ENCODE measurements around the gene COPG2.
"Not testable (repeated sequence)": the region's sequence is repeated elsewhere in the genome, so short reads cannot be mapped to it uniquely, and the experiment has no call there.

The COPG2 gene

GRCh38 chr7:130553398-130554029, 115.0 kb downstream of the COPG2 start:
- DNase-seq: no peak

GRCh38 chr7:130544356-130544755, 124.2 kb downstream of the COPG2 start:
- DNase-seq: no peak

GRCh38 chr7:130543487-130544010, 125.0 kb downstream of the COPG2 start:
- DNase-seq: no peak

GRCh38 chr7:130542297-130542696, 126.3 kb downstream of the COPG2 start:
- DNase-seq: not testable (repeated sequence)

GRCh38 chr7:130541287-130541686, 127.3 kb downstream of the COPG2 start:
- not testable (repeated sequence) for DNase-seq

GRCh38 chr7:130537894-130538293, 130.7 kb downstream of the COPG2 start:
- not testable (repeated sequence) for DNase-seq

- DNase-seq: no peak
These were observed 139.1 kb downstream of the COPG2 start for GRCh38 chr7:130529417-130529816.

GRCh38 chr7:130527752-130528355, 140.7 kb downstream of the COPG2 start:
- DNase-seq: not testable (repeated sequence)

- DNase-seq: no peak
These were observed 143.9 kb downstream of the COPG2 start for GRCh38 chr7:130524628-130525027.

GRCh38 chr7:130523519-130524125, 144.9 kb downstream of the COPG2 start:
- not testable (repeated sequence) for DNase-seq

- no peak for DNase-seq
These were observed 147.1 kb downstream of the COPG2 start for GRCh38 chr7:130521258-130521951.

GRCh38 chr7:130515315-130516040, 153.1 kb downstream of the COPG2 start:
- no peak for DNase-seq

GRCh38 chr7:130513447-130513846, 155.1 kb downstream of the COPG2 start:
- no peak for DNase-seq

- not testable (repeated sequence) for DNase-seq
These were observed 156.5 kb downstream of the COPG2 start for GRCh38 chr7:130512038-130512437.

GRCh38 chr7:130506358-130506757, 162.2 kb downstream of the COPG2 start:
- DNase-seq: no peak

GRCh38 chr7:130505753-130506152, 162.8 kb downstream of the COPG2 start:
- DNase-seq: no peak

- no peak for DNase-seq
These were observed 167.6 kb downstream of the COPG2 start for GRCh38 chr7:130500910-130501309.

- no peak for DNase-seq
These were observed 168.1 kb downstream of the COPG2 start for GRCh38 chr7:130500463-130500862.

GRCh38 chr7:130494431-130494858, 174.1 kb downstream of the COPG2 start:
- DNase-seq: no peak

- no peak for DNase-seq
These were observed 175.2 kb downstream of the COPG2 start for GRCh38 chr7:130493275-130493873.

GRCh38 chr7:130492523-130493274, 175.8 kb downstream of the COPG2 start:
- DNase-seq: no peak
